ENCODE results near the gene DDN.

Gene DDN

GRCh38 chr12:48967991-48968390 lies 31.2 kb downstream of the DDN start:
- DNase-seq (ENCODE audit: low read depth in 2 of 2), result no peak

DNA sequence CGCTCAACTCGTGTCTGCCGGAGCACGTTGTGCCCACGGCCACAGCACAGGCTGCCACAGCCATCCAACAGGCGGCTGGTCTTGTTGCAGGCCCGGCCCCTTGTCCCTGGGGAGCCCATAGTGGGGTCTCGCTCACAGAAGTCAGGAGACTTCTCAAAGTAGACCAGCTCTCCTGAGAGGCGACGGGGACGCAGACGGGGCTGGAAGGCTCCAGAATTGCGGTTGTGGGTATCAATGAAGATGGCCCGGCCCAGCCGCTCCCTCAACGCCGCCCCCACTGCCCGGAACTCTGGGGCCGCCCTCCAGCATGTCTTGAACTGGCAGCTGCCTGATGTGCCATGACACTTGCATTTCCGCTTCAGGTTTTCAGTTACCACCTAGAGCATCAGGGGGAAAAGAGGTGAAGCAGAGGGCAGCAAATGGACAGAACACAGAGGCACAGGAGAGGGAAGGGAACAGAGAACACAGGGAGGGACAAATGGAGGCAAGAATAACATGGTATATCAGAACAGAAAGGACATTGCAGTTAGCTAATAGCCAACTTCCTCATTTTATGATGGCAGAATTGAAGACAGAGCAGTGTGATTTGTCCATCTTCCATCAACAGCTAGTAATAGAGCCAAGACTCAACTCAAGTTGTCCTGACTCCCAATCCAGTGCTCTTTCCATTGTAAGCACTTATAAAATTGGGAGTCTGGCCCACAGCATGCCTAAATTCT lies 32.8 kb downstream of the DDN start:
- no peak for DNase-seq (ENCODE audit: low read depth in 2 of 2)

GRCh38 chr12:48965298-48965838 lies 33.8 kb downstream of the DDN start:
- DNase-seq (ENCODE audit: low read depth in 2 of 2), result no peak

DNA sequence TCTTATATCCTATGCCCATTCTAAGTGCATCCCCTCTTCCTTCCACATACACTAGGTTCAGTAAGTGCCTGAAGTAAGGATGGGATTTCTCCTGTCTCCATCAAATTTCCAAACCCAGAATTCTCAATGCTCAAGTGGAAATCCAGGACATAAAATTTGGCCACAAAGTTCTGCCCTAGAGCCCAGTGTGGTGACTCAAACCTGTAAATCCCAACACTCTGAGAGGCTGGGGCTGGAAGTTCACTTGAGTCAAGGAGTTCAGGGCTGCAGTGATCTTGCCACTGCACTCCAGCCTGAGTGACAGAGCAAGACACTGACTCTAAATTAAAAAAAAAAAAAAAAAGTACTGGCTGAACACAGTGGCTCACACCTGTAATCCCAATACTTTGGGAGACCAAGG lies 37.4 kb downstream of the DDN start:
- no peak for DNase-seq (ENCODE audit: low read depth in 2 of 2)

DNA sequence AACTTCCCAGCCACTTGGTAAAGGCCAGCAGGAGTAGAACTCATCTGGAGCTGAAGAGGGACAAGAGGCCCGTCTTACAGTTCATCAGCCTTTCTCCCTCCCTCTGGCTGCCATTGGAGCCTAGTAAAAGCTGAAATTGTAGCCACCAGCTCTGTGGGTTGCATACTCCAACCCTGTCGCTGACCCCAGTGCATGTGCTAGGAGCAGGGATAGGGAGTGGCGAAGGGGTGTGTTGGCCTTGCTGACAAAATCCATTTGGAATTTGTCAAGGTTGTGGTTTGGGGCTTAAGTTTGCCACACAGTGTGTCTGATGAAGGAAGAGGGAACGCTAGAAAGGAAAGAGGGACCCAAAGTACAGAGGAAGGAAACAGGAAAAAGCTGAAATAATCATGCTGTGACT lies 37.8 kb downstream of the DDN start:
- no peak for DNase-seq (ENCODE audit: low read depth in 2 of 2)

DNA sequence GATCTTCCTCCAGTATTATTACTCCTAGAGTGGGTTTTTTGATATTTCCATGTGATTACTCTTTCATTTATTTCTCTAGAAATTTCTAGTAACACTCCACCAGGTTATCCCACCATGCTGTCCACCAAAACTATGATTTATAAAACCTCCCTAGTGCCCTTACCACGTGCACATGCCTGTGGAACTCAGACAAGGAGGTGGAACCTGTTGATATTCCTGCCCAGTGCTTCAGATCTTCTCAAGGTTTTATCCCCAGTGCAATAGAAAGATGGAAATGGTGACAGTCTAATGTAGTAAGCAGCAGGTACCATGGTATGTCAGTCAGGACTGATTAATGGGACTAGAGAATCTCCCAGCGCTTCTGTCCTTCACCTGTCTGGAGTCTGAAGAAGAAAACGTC lies 38.3 kb downstream of the DDN start:
- DNase-seq (ENCODE audit: low read depth in 2 of 2), result no peak

DNA sequence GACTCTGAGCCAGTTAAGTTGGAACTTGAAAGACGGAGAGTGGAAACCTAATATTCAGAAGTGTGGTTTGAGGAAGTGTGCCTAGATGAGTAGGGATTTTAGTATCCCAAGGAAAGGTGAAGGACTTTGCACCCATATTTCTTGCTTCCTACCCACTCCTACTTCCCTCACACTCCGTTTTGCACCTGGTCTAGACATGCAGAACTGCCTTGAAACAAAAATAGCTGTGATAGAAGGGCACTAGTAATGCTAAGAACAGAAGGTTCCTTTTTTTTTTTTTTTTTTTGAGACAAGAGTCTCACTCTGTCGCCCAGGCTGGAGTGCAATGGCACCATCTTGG lies 41.2 kb downstream of the DDN start:
- no peak for DNase-seq (ENCODE audit: low read depth in 2 of 2)

GRCh38 chr12:48957141-48958048 lies 41.8 kb downstream of the DDN start, which contains the start of gene ARF3:
Gene ARF3, minus strand, starts transcription at chr12:48957487. Its CDS starts 16,392 bp downstream, at chr12:48941095.
- DNase-seq (ENCODE audit: low read depth in 2 of 2), result peak; percentile 78 to 93

- no peak for DNase-seq (ENCODE audit: low read depth in 2 of 2)
Observed at GRCh38 chr12:48956279-48957140, 42.7 kb downstream of the DDN start.

DNA sequence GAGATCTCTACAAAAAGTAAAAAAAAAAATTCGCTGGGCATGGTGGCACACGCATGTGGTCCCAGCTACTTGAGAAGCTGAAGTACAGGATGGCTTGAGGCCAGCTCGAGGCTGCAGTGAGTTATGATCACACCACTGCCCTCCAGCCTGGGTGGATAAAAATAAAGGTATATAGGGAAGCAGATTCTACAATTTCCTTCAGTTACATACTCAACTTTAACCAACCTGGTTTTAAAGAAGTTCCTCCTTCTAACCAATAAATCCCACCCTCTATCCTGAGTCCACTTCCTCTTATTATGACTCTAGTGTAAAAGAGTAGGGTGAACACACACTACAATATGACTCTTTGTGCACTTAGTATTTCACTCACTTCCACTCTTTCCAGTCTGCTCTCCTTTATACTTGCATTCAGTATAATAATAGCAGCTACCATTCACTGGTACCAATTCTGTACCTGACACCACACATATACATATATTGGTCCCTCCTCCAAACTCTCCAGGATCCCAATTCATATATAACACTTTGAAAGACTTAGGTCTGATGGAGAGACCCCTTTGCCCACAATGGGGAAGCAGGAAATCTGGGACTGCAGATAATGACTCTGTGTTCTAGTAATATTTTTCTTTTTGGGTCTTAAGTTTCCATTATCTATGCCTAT lies 44.2 kb downstream of the DDN start:
- no peak for DNase-seq (ENCODE audit: low read depth in 2 of 2)

DNA sequence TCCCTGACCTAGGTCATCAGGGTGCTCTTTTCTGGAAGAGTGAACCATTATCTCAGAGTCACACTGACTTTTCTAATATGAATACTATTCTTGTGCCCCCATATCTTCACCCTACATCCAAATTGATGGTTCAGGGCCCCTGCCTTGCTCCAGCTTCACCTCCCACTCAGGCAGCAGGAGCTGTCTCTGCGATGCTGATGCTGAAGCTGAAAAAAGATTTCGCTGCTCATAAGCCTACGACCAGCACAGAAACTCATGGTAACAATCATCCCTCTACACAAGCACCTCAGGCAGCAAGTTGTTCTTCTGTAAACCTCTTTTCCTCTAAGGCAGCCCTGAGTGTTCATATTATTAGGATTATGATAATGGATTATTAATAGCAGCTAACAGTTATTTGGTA lies 45.1 kb downstream of the DDN start:
- no peak for DNase-seq (ENCODE audit: low read depth in 2 of 2)

GRCh38 chr12:48952691-48953090 lies 46.5 kb downstream of the DDN start:
- DNase-seq (ENCODE audit: low read depth in 2 of 2), result no peak

DNA sequence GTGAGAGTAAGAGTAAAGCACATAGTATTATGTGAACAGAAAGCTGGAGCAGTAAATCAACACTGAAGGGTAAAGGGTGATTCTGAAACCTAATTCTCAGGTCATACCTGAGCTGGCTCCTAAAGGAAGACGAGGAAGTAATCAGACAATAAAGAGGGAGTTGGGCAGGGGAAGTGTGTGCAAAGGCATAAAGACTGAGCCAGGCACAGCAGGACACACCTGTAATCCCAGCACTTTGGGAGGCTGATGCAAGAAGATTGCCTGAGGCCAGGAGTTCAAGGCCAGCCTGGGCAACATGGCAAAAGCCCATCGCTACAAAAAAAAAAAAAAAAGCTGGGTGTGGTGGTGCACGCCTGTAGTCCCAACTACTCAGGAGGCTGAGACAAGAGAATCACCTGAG lies 51.4 kb downstream of the DDN start:
- DNase-seq (ENCODE audit: low read depth in 2 of 2), result no peak

GRCh38 chr12:48946943-48947342 lies 52.2 kb downstream of the DDN start:
- no peak for DNase-seq (ENCODE audit: low read depth in 2 of 2)

GRCh38 chr12:48946205-48946604 lies 53.0 kb downstream of the DDN start:
- no peak for DNase-seq (ENCODE audit: low read depth in 2 of 2)

Measured in stimulated activated CD4-positive, alpha-beta T cell treated with anti-CD3 and anti-CD28 coated beads, Interleukin-12 subunit alpha, Interleukin-12 subunit beta, amount 100 ng/mL, for 24 hours (primary cell).